ENCODE measurements around the gene FAM151B. TPM values are rescaled to one million over a fixed set of nuclear protein-coding genes. Genes with fewer than 3 reads are reported as not detected.
"Not testable (repeated sequence)": the region's sequence is repeated elsewhere in the genome, so short reads cannot be mapped to it uniquely, and the experiment has no call there.

The FAM151B gene
- polyA plus RNA-seq, 1 experiment, result 4.6 TPM

- TF ChIP-seq, protein P1, sequence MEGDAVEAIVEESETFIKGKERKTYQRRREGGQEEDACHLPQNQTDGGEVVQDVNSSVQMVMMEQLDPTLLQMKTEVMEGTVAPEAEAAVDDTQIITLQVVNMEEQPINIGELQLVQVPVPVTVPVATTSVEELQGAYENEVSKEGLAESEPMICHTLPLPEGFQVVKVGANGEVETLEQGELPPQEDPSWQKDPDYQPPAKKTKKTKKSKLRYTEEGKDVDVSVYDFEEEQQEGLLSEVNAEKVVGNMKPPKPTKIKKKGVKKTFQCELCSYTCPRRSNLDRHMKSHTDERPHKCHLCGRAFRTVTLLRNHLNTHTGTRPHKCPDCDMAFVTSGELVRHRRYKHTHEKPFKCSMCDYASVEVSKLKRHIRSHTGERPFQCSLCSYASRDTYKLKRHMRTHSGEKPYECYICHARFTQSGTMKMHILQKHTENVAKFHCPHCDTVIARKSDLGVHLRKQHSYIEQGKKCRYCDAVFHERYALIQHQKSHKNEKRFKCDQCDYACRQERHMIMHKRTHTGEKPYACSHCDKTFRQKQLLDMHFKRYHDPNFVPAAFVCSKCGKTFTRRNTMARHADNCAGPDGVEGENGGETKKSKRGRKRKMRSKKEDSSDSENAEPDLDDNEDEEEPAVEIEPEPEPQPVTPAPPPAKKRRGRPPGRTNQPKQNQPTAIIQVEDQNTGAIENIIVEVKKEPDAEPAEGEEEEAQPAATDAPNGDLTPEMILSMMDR (IDR thresholded peaks at IDR 0.05; ENCODE audit: low read depth, low read length), result no peak
- POLR2A ChIA-PET, result interaction anchor here (0.9 kb wide), 1 partner anchor 14 kb away, joined by 3 read pairs; no protein-coding TSS in a partner anchor
- CTCF ChIA-PET, result no interaction called here
- H3K4me3 ChIP-seq (ENCODE audit: low read depth, low read length), result no peak overlapping the region
- H3K27me3 ChIP-seq (ENCODE audit: control insufficient read depth, insufficient read depth, low read length), result peaks cover 21% of the 10 kb centered on the region
- no peak for DNase-seq (ENCODE audit: low read depth, low spot score)
- H3K27ac ChIP-seq (ENCODE audit: low read depth, low read length), result no peak overlapping the region
- H3K9me3 ChIP-seq (ENCODE audit: control insufficient read depth, insufficient read depth, low read length), result no peaks in the 10 kb centered on the region
These were observed 88.5 kb downstream of the FAM151B start for GRCh38 chr5:80576383-80576782.

DNA sequence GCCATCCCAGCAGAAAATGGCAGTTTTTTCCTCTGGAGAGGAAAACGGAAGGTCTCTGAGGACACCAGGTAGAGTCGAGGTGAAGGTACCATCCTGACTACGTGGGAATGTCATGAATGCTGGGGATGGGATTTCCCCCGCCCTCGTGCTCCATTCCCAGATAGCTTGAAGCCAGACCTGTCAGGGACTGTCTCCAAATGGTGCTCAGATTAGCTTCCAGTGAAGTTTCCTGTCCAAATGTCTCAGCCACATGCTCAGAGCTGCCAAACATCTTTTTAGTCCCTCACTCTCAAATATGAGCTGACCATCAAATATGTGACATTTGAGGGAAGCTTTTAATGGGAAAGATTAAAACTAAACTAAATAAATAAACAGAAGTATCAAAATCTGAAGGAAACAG lies 89.8 kb downstream of the FAM151B start:
- Histone ChIP-seq H3K4me3 (ENCODE audit: low read depth, low read length) (no peak overlapping the region), H3K27ac (ENCODE audit: low read depth, low read length) (no peak overlapping the region), H3K27me3 (ENCODE audit: control insufficient read depth, insufficient read depth, low read length) (peaks cover 12% of the 10 kb centered on the region), H3K9me3 (ENCODE audit: control insufficient read depth, insufficient read depth, low read length) (no peaks in the 10 kb centered on the region)
- POLR2A ChIA-PET, result no interaction called here
- TF ChIP-seq, protein P1 (IDR thresholded peaks at IDR 0.05; ENCODE audit: low read depth, low read length), result no peak
- CTCF ChIA-PET, result no interaction called here
- DNase-seq (ENCODE audit: low read depth, low spot score), result no peak

DNA sequence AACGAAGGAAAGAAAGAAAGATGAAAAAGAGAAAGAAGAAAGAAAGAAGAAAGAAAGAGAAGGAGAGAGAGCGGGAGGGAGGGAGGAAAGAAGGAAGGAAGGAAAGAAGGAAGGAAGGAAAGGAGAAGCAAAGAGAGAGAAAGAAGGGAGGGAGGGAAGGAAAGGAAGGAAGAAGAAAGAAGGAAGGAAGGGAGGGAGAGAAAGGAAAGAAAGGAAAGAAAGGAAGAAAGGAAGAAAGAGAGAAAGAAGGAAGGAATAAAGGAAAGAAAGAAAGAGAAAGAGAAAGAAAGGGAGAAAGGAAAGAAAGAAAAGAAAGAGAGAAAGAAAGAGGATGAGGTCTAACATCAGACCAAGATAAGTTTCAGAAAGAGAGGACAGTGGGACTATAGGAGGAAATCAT lies 91.2 kb downstream of the FAM151B start:
- Histone ChIP-seq H3K4me3 (ENCODE audit: low read depth, low read length) (no peak overlapping the region), H3K27ac (ENCODE audit: low read depth, low read length) (no peak overlapping the region), H3K9me3 (ENCODE audit: control insufficient read depth, insufficient read depth, low read length) (no peaks in the 10 kb centered on the region), H3K27me3 (ENCODE audit: control insufficient read depth, insufficient read depth, low read length) (peaks cover 5% of the 10 kb centered on the region)
- ChIA-PET POLR2A (no interaction called here), CTCF (no interaction called here)
- TF ChIP-seq, protein P1 (IDR thresholded peaks at IDR 0.05; ENCODE audit: low read depth, low read length), result no peak
- no peak for DNase-seq (ENCODE audit: low read depth, low spot score)

- CTCF ChIA-PET, result not testable (repeated sequence)
These were observed 92.4 kb downstream of the FAM151B start for GRCh38 chr5:80580291-80580690.

DNA sequence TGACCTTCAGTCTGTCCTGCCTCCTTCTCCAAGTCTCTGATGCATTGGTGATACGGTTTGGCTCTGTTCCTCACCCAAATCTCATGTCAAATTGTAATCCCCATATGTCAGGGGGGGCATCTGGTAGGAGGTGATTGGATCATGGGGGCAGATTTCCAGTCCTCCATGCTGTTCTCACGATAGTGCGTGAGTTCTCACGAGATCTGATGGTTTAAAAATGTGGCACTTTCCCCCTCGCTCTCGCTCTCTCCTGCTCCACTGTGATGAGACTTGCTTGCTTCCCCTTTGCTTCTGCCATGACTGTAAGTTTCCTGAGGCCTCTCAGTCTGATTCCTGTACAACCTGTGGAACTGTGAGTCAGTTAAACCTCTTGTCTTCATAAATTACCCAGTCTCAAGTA lies 96.9 kb downstream of the FAM151B start:
- Histone ChIP-seq H3K9me3 (ENCODE audit: control insufficient read depth, insufficient read depth, low read length) (no peaks in the 10 kb centered on the region), H3K27ac (ENCODE audit: low read depth, low read length) (no peak overlapping the region), H3K4me3 (ENCODE audit: low read depth, low read length) (no peak overlapping the region), H3K27me3 (ENCODE audit: control insufficient read depth, insufficient read depth, low read length) (peaks cover 2% of the 10 kb centered on the region)
- DNase-seq (ENCODE audit: low read depth, low spot score), result no peak
- CTCF ChIA-PET, result no interaction called here
- TF ChIP-seq, protein P1 (IDR thresholded peaks at IDR 0.05; ENCODE audit: low read depth, low read length), result no peak
- POLR2A ChIA-PET, result no interaction called here

More at GRCh38 chr5:80580291-80580690, 92.4 kb downstream of the FAM151B start:
- DNase-seq (ENCODE audit: low read depth, low spot score); POLR2A ChIA-PET; H3K4me3 ChIP-seq (ENCODE audit: low read depth, low read length); H3K27me3 ChIP-seq (ENCODE audit: control insufficient read depth, insufficient read depth, low read length); H3K9me3 ChIP-seq (ENCODE audit: control insufficient read depth, insufficient read depth, low read length); H3K27ac ChIP-seq (ENCODE audit: low read depth, low read length): not testable (repeated sequence)
